Upper lobe of left lung (tissue), 4 donors: ENCODE results near the gene MYMK.

Source experiments
- POLR2A ChIP-seq, 4 donors: fragments of 450-650 bp; IDR thresholded peaks; one replicate each; pipeline ENCODE4 v1.5.1; 2016 to 2017; ENCODE audit warnings: antibody characterized with exemption in 4 of 4, mild to moderate bottlenecking in 2 of 4
- POLR2AphosphoS5 ChIP-seq, 2 donors: sonication (generic); formaldehyde crosslinking; IDR thresholded peaks; one replicate each; pipeline ENCODE4 v1.5.1; 2017; ENCODE audit warnings: antibody characterized with exemption in 2 of 2
- TF ChIP-seq, protein P1 (sequence below), 6 experiments: fragments of 450-650 bp in 4 of 6; fragments of 200-600 bp in 2 of 6; sonication (generic) in 2 of 6; IDR thresholded peaks; one replicate each; pipeline ENCODE4 v1.5.1; 2016 to 2019; ENCODE audit warnings: antibody characterized with exemption in 6 of 6

DNA sequence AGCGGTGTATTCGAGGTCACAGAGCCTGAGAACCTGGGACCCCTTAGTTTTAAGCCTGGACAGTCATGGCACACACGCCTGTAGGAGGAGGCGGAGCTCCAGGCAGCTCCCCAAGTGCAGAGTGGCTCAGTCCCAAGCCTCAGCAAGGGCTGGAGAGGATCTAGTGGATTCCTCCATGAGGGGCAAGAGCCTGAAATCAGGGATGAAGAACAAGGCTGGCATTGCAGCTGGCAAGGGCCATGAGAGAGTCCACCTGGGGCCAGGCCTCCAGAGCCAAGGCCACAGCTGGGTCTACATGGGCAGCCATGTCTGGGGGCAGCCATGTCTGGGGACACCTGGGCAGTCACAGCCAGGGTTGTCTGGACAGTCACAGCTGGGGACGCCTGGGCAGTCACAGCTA is 31.6 kb upstream of the MYMK start:
- TF ChIP-seq, protein P1, sequence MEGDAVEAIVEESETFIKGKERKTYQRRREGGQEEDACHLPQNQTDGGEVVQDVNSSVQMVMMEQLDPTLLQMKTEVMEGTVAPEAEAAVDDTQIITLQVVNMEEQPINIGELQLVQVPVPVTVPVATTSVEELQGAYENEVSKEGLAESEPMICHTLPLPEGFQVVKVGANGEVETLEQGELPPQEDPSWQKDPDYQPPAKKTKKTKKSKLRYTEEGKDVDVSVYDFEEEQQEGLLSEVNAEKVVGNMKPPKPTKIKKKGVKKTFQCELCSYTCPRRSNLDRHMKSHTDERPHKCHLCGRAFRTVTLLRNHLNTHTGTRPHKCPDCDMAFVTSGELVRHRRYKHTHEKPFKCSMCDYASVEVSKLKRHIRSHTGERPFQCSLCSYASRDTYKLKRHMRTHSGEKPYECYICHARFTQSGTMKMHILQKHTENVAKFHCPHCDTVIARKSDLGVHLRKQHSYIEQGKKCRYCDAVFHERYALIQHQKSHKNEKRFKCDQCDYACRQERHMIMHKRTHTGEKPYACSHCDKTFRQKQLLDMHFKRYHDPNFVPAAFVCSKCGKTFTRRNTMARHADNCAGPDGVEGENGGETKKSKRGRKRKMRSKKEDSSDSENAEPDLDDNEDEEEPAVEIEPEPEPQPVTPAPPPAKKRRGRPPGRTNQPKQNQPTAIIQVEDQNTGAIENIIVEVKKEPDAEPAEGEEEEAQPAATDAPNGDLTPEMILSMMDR (IDR thresholded peaks at IDR 0.05), result no peak
- TF ChIP-seq POLR2AphosphoS5 (IDR thresholded peaks at IDR 0.05), result no peak
- no peak for TF ChIP-seq POLR2A (IDR thresholded peaks at IDR 0.05)
